Tibial nerve (tissue), 4 donors: Measurements from ENCODE around the gene KLHL36.

ENCODE experiments used
- EP300 ChIP-seq, 2 donors: sonication (generic); formaldehyde crosslinking; IDR thresholded peaks; one replicate each; pipeline ENCODE4 v1.6.1; 2017; ENCODE audit warnings: antibody characterized with exemption in 2 of 2, mild to moderate bottlenecking in 1 of 2
- POLR2A ChIP-seq, 2 donors: fragments of 450-650 bp; IDR thresholded peaks; one replicate each; pipeline ENCODE4 v1.6.1; 2017; ENCODE audit warnings: antibody characterized with exemption in 2 of 2, mild to moderate bottlenecking in 2 of 2, moderate library complexity in 2 of 2
- TF ChIP-seq, protein P1 (sequence below), 5 experiments: fragments of 200-600 bp in 3 of 5; fragments of 450-650 bp in 2 of 5; sonication (generic) in 3 of 5; IDR thresholded peaks; one replicate each; pipeline ENCODE4 v1.5.1; 2016 to 2019; ENCODE audit warnings: antibody characterized with exemption in 5 of 5, mild to moderate bottlenecking in 3 of 5, moderate library complexity in 2 of 5

DNA sequence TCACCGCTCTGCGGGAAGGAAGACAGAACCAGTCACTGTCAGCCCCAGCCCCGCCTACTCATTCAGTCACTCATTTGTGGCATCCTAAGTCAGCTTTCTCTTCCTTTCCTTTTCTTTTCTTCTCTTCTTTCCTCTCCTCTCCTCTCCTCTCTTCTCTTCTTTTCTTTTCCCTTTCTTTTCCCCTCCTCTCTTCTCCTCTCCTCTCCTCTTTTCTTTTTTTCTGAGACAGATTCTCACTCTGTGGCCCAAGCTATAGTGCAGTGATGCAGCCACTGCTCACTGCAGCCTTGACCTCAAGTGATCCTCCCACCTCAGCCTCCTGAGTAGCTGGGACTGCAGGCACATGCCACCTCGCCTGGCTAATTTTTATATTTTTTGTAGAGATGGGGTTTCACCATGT, 10.6 kb upstream of the KLHL36 start:
- TF ChIP-seq, protein P1, sequence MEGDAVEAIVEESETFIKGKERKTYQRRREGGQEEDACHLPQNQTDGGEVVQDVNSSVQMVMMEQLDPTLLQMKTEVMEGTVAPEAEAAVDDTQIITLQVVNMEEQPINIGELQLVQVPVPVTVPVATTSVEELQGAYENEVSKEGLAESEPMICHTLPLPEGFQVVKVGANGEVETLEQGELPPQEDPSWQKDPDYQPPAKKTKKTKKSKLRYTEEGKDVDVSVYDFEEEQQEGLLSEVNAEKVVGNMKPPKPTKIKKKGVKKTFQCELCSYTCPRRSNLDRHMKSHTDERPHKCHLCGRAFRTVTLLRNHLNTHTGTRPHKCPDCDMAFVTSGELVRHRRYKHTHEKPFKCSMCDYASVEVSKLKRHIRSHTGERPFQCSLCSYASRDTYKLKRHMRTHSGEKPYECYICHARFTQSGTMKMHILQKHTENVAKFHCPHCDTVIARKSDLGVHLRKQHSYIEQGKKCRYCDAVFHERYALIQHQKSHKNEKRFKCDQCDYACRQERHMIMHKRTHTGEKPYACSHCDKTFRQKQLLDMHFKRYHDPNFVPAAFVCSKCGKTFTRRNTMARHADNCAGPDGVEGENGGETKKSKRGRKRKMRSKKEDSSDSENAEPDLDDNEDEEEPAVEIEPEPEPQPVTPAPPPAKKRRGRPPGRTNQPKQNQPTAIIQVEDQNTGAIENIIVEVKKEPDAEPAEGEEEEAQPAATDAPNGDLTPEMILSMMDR (IDR thresholded peaks at IDR 0.05): no peak
- no peak for TF ChIP-seq POLR2A (IDR thresholded peaks at IDR 0.05)
- TF ChIP-seq EP300 (IDR thresholded peaks at IDR 0.05): no peak
